Ovary (tissue), 3 donors: ENCODE measurements around the gene WDR17.

Source experiments
- CTCF ChIP-seq, 3 donors: fragments of 450-650 bp in 2 of 3; fragments of 200-600 bp in 1 of 3; IDR thresholded peaks; one replicate each; pipeline versions ENCODE4 v1.5.1 to v1.8.0; 2016 to 2022; ENCODE audit warnings: antibody characterized with exemption in 3 of 3, mild to moderate bottlenecking in 1 of 3
- POLR2A ChIP-seq: fragments of 450-650 bp; IDR thresholded peaks from one replicate; pipeline ENCODE4 v1.6.1; 2017; ENCODE audit warnings: antibody characterized with exemption, mild to moderate bottlenecking, moderate library complexity
- donor health status: DM: no; HTN: no; CAD: no.

GRCh38 chr4:176064539-176064938 lies 1.1 kb upstream of the WDR17 start:
- no peak for TF ChIP-seq CTCF (IDR thresholded peaks at IDR 0.05)
- no peak for TF ChIP-seq POLR2A
